Uterus (tissue), 4 donors: Measurements from ENCODE around the gene TTC8. TPM values are rescaled to one million over a fixed set of nuclear protein-coding genes. Genes with fewer than 3 reads are reported as not detected.
"Not testable (repeated sequence)": the region's sequence is repeated elsewhere in the genome, so short reads cannot be mapped to it uniquely, and the experiment has no call there.

Experiments
- DNase-seq, 2 donors: peaks; one replicate each; pipeline ENCODE4 v3.0.0-alpha.2; 2019 to 2020
- H3K27ac ChIP-seq, 2 donors: fragments of 200-600 bp; sonication (generic); 1 replicate in 1 of 2; 2 replicates in 1 of 2; pipeline ENCODE4 v1.5.1; 2016 to 2018
- H3K27me3 ChIP-seq, 2 donors: fragments of 200-600 bp; sonication (generic); one replicate each; pipeline ENCODE4 v1.5.1; 2018 to 2019; ENCODE audit warnings: control low read depth in 1 of 2
- H3K36me3 ChIP-seq, 2 donors: fragments of 200-600 bp; sonication (generic); one replicate each; pipeline ENCODE4 v1.5.1; 2019; ENCODE audit warnings: control low read depth in 1 of 2
- H3K4me1 ChIP-seq, 2 donors: fragments of 200-600 bp; sonication (generic); one replicate each; pipeline ENCODE4 v1.5.1; 2018 to 2019; ENCODE audit warnings: control low read depth in 1 of 2
- H3K4me3 ChIP-seq, 2 donors: fragments of 200-600 bp; sonication (generic); 1 replicate in 1 of 2; 2 replicates in 1 of 2; pipeline ENCODE4 v1.5.1; 2018 to 2019; ENCODE audit warnings: mild to moderate bottlenecking in 1 of 2
- H3K9me3 ChIP-seq, 2 donors: fragments of 200-600 bp; sonication (generic); one replicate each; pipeline ENCODE4 v1.5.1; 2019; ENCODE audit warnings: control low read depth in 1 of 2
- POLR2A ChIP-seq, 2 donors: fragments of 450-650 bp; IDR thresholded peaks; one replicate each; pipeline ENCODE4 v1.6.1; 2016; ENCODE audit warnings: antibody characterized with exemption in 2 of 2, mild to moderate bottlenecking in 1 of 2, moderate library complexity in 1 of 2
- intact Hi-C: fragments of 100-400 bp; cut with DNase I; formaldehyde crosslinking; loops from one replicate; pipeline ENCODE4 v1.15.1; 2023; ENCODE audit warnings: low total_unique reads
- total RNA-seq, 4 donors: library from RNA; depleted of rRNA in 3 of 4; stranded (reverse); fragments of >200 nt in 3 of 4; gene quantifications; one replicate each; pipeline versions ENCODE4 v1.1.0 to v1.2.4, GENCODE V29; 2014 to 2023
- TF ChIP-seq, protein P1 (sequence below), 4 experiments: fragments of 200-600 bp in 2 of 4; fragments of 450-650 bp in 2 of 4; sonication (generic) in 2 of 4; IDR thresholded peaks; one replicate each; pipeline ENCODE4 v1.5.1; 2016 to 2019; ENCODE audit warnings: antibody characterized with exemption in 4 of 4, mild to moderate bottlenecking in 2 of 4, moderate library complexity in 1 of 4
- donor health status: DM: yes; HTN: yes; CAD: no.

Gene TTC8
- total RNA-seq, 4 donors from 2014 or later = 9.7 to 340 (median 31.7) TPM

DNA sequence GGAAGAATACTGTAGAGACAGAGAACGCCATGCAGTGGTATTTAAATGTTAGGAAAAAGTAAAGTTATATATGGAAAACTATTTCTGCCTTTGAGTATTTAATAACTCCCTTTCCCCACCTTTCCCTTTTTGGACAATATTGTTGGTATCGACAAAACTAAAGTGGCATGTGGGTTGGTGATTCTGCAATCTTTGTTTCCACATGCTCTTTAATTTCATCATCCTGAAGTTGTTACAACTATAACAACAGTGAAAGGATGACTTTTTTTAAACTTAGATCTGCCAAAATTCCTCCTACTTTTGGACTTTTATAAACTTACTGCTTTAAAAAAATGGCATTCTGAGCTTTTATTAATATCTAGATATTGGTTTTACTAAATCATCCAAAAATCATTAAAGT is 25.3 kb downstream of the TTC8 start:
- DNase-seq = no peak
- H3K36me3 ChIP-seq = no peaks in the 10 kb centered on the region
- H3K4me3 ChIP-seq = no peak overlapping the region
- no peaks in the 10 kb centered on the region for H3K9me3 ChIP-seq
- TF ChIP-seq POLR2A (IDR thresholded peaks at IDR 0.05) = no peak
- TF ChIP-seq, protein P1, sequence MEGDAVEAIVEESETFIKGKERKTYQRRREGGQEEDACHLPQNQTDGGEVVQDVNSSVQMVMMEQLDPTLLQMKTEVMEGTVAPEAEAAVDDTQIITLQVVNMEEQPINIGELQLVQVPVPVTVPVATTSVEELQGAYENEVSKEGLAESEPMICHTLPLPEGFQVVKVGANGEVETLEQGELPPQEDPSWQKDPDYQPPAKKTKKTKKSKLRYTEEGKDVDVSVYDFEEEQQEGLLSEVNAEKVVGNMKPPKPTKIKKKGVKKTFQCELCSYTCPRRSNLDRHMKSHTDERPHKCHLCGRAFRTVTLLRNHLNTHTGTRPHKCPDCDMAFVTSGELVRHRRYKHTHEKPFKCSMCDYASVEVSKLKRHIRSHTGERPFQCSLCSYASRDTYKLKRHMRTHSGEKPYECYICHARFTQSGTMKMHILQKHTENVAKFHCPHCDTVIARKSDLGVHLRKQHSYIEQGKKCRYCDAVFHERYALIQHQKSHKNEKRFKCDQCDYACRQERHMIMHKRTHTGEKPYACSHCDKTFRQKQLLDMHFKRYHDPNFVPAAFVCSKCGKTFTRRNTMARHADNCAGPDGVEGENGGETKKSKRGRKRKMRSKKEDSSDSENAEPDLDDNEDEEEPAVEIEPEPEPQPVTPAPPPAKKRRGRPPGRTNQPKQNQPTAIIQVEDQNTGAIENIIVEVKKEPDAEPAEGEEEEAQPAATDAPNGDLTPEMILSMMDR (IDR thresholded peaks at IDR 0.05) = no peak
- intact Hi-C loops = no loop called here
- no peaks in the 10 kb centered on the region for H3K27me3 ChIP-seq
- no peaks in the 10 kb centered on the region for H3K4me1 ChIP-seq
- no peak overlapping the region for H3K27ac ChIP-seq

DNA sequence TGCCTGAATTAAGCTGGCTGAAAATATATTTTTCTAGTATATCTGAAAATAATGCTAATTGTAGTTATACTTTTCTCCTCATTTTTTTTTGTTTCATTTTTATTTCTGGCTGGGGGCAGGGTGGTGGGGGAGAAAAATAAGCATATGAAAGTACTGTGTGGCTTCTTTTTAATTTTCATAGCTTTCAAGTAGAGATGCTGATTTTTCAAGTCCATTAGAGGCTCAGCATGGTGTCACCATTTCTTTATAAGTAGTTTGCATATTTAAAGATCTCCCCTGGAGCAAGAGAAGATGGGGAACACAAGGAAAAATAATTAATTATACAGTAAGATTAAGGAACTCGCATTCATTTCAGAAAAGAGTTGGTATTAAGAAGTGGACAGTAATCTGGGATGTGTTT is 27.1 kb downstream of the TTC8 start:
- H3K36me3 ChIP-seq = no peaks in the 10 kb centered on the region
- H3K9me3 ChIP-seq = no peaks in the 10 kb centered on the region
- no peak overlapping the region for H3K4me3 ChIP-seq
- no peaks in the 10 kb centered on the region for H3K4me1 ChIP-seq
- intact Hi-C loops = no loop called here
- DNase-seq = no peak
- no peaks in the 10 kb centered on the region for H3K27me3 ChIP-seq
- H3K27ac ChIP-seq = no peak overlapping the region
- TF ChIP-seq, protein P1 (IDR thresholded peaks at IDR 0.05) = no peak
- no peak for TF ChIP-seq POLR2A (IDR thresholded peaks at IDR 0.05)

DNA sequence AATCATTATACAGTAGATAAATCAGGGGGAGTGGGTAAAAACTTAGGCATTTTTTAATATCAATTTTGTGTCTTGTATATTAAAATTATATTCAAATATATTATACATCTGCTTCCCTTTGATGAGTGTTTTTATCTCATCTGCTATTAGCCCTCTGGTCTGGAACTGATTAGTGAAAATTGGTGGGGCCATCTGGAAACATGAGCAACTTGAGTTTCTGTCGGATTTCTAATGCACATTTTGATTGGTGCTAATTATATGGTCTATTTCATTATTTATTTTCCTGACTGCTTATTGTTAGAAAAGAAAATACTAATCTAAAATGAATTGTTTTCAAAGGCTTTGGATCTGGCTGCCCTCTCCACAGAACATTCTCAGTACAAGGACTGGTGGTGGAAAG is 28.2 kb downstream of the TTC8 start:
- intact Hi-C loops = no loop called here
- no peak for DNase-seq
- Histone ChIP-seq H3K9me3 (no peaks in the 10 kb centered on the region), H3K36me3 (no peaks in the 10 kb centered on the region), H3K4me1 (no peaks in the 10 kb centered on the region), H3K4me3 (no peak overlapping the region), H3K27me3 (no peaks in the 10 kb centered on the region), H3K27ac (no peak overlapping the region)
- TF ChIP-seq, protein P1 (IDR thresholded peaks at IDR 0.05) = no peak
- no peak for TF ChIP-seq POLR2A (IDR thresholded peaks at IDR 0.05)

DNA sequence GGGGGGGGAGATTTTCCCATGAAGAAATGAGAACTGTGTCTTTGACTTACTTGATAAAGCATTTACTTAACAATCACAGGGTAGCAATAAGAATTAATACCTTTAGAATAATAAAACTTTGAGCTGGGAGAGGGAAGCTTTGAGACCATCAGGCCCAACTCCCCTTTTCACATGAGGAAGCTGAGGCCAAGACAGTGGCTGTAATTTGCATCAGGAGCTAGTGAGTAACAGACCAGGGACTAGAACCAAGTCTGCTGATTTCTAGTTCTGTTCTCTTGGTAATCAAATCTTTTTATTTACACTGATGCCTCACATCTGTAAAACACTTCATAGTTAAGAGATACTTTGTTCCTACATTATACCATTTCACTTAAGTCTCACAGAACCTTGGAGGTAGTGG is 28.7 kb downstream of the TTC8 start:
- Histone ChIP-seq H3K36me3 (no peaks in the 10 kb centered on the region), H3K9me3 (no peaks in the 10 kb centered on the region), H3K27me3 (no peaks in the 10 kb centered on the region), H3K27ac (no peak overlapping the region), H3K4me3 (no peak overlapping the region), H3K4me1 (no peaks in the 10 kb centered on the region)
- intact Hi-C loops = no loop called here
- DNase-seq = no peak
- TF ChIP-seq POLR2A (IDR thresholded peaks at IDR 0.05) = no peak
- TF ChIP-seq, protein P1 (IDR thresholded peaks at IDR 0.05) = no peak

DNA sequence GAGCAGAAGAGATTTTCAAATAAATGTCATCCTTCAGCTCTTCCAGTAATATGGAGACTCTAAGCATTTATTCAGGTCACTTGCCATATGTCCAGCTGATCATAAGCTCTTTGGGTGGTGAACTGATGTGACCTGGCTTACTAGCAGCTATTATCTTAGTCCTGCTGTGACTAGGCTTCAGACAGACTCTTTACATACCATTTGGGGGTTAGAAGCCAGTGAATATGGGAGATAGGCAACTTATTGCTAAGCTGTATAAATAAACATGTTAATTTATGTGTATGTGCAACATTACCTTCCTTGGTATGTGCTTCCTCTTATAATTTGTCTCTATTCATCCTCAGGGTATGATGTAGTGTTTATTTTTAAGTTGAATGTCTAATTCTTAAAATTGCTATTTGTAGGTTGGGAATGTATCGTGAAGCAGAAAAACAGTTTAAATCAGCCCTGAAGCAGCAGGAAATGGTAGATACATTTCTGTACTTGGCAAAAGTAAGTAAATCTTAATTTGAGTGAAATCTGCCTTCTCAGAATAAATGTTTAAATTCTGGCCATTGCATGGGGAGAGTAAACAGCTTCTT is 32.4 kb downstream of the TTC8 start:
- H3K27ac ChIP-seq = no peak overlapping the region

DNA sequence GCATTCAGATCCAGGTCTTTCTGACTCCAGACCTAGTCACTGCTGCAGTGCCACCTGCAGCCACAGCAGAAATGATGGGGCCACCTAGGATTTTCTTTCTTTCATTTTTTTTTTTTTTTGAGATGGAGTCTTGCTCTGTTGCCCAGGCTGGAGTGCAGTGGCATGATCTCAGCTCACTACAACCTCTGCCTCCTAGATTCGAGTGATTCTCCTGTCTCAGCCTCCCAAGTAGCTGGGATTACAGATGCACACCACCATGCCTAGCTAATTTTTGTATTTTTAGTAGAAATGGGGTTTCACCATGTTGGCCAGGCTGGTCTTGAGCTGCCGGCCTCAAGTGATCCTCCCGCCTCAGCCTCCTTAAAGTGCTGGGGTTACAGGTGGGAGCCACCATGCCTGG is 33.4 kb downstream of the TTC8 start:
- DNase-seq, intact Hi-C loops, H3K27ac ChIP-seq, H3K36me3 ChIP-seq, H3K4me3 ChIP-seq, H3K27me3 ChIP-seq, H3K4me1 ChIP-seq, H3K9me3 ChIP-seq: not testable (repeated sequence)

More for the DNA sequence above, 32.4 kb downstream of the TTC8 start:
- TF ChIP-seq POLR2A (IDR thresholded peaks at IDR 0.05) = no peak
- TF ChIP-seq, protein P1 (IDR thresholded peaks at IDR 0.05) = no peak
- Histone ChIP-seq H3K4me1 (no peaks in the 10 kb centered on the region), H3K9me3 (no peaks in the 10 kb centered on the region), H3K36me3 (no peaks in the 10 kb centered on the region), H3K4me3 (no peak overlapping the region), H3K27me3 (no peaks in the 10 kb centered on the region)
- DNase-seq = no peak
- intact Hi-C loops = no loop called here

DNA sequence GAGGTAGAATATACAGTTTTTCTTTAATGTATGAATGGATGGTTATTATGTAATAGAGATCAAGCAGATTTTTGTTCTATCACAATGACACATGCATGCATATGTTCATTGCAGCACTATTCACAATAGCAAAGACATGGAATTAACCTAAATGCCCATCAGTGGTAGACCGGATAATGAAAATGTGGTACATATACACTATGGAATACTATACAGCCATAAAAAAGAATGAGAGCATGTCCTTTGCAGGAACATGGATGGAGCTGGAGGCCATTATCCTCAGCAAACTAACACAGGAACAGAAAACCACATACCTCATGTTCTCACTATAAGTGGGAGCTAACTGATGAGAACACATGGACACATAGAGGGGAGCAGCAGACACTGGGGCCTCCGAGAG is 34.7 kb downstream of the TTC8 start:
- intact Hi-C loops, H3K36me3 ChIP-seq: not testable (repeated sequence)

More for the DNA sequence above, 34.7 kb downstream of the TTC8 start:
- H3K27me3 ChIP-seq, H3K4me3 ChIP-seq, H3K4me1 ChIP-seq, H3K27ac ChIP-seq, H3K9me3 ChIP-seq, DNase-seq: not testable (repeated sequence)
